ENCODE data around the gene GRID1.

GRID1 gene

DNA sequence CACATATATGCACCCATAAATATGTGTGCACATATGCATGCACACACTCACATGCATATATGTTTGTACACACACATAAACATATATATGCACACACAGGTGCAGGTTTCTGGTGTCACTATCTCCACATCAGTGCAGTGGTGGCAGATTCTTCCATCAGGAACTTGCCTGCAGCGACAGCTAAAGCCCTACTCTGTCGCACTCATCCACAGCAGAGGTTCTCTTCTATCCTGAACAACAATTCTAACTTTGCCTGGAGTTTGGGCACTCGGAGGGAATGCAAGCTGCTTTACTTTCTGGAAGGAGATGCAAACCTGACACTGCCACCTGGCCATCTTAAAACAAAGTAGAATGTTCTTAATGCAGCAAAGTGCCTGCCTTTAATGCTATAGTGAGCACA lies 745.8 kb downstream of the GRID1 start:
- no peak for DNase-seq

DNA sequence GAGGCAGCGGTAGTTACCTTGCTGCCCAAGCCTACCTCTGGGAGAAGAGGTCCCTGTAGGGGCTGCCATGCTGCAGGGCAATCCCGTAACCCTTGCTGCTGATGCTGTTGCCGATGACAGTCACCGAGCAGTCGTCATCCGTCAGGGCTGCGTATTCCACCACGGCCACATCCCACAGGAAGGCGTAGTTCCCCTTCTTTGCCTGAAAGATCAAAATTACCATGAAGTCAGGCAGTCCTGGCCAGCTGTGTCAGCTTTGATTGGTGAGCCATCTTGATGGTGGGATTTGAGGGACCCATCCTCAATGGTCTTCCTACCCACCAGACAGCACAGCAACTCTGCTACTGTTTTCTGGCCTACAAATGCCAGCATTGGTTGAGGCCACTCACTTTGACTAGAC lies 746.8 kb downstream of the GRID1 start:
- no peak for DNase-seq

DNA sequence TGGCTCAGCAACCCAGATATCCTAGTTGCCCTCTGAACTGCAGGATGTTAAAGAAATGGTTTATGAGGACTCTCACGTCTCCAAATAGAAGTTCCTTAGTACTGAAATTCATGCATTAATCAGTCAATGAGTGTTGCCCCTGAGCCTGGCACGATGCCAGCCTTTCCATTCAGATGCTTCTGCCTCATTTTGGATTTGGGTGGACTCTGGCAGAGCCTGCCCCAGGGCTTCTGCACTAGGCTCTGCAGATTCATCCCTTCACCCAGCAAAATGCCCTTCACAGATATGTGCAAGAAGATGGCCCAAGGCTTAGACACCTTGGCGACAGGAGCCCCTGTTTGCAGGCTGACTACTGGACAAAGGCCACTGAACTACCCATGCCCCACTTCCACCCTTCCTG lies 747.8 kb downstream of the GRID1 start:
- DNase-seq = no peak

DNA sequence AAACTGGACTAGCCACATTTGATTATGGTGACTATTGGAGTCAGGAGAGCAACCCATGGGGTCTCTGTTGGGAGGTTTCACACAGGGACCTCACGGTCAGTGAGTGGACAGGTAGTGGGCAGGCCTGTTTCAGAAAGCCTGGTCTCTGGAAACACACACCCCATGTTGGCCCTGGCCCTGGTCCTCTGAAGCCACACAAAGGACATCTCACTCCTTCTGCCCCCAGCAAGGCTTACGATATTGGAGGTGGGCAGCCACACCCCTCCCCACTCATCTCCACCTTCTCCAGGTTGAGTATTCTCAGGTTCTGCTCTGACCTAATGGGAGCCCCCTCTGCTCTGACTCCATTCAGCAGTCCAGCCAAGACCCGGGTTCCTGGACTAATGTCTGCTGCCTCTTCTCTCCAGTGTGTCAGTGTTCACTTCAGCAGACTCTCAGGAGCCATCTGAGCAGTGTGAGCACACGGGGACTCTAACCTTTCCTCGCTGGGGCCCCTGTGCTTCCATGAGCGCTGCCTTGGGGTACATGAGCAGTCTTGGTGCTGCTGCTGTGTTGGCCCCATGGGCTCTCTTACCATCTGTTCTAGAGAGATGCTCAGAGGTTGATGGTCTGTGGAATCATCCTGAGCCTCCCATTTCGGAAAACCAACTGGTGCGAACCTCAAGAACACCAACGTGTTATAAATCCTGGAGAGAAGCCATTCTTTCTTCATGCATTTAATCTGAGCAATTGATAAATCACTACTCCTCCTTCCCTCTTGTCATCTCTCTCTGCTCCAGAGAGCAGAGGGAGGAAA lies 748.6 kb downstream of the GRID1 start:
- DNase-seq = no peak

DNA sequence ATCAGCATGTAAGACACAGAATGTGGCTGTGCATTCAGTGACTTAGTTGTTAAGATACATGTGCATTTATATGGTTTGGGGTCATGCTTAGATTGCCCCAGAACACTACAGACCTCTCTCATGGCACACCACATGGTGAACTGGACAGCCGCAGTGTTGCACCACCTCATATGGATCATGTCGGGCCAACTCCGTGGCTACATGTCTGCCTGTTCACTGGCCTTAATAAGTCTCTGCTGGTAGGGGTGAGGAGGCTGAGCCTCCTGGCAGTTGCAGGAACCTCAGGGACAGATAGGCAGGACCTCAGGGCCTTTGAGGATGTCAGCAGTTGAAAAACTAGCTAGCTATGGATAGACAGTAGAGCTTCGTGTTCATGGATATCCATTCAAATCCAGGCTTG lies 751.0 kb downstream of the GRID1 start:
- DNase-seq = no peak

DNA sequence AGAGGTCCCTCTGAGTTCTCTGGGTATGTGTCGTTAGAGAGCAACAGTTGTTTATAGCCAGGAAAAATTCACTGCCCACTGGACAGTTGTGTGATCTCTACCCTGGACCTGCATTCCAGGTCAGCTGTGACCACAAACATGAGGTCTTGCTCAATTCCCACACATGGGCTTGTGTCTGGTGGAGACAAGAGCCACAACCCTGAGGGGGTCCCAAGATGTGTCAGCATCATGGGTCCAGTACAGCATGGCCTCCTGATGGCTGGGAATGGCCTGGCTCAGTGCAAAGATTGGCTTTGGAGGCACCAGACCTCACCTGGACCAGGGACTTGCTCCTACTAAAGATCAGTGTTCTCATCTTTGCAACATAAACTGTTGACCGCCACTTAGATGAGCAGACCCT lies 751.6 kb downstream of the GRID1 start:
- DNase-seq = no peak

DNA sequence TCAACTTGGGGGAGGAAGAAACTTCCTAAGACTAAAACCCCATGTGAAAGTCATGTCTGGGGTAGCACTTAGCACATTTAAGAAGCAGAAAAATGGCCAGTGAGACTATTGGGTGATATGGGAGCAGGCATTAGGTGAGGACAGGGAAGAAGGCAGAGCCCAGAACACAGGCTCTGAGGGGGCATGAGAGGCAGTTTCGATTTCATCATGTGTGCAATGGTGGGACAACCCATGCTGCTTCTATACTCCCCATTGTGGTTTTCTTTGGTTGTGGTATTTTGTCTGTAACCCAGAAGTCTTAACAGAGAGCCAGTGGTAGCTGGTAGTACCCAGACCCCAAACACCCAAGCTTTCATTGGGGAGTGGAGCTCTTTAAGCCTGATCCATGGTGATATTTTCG lies 752.0 kb downstream of the GRID1 start:
- DNase-seq = no peak

DNA sequence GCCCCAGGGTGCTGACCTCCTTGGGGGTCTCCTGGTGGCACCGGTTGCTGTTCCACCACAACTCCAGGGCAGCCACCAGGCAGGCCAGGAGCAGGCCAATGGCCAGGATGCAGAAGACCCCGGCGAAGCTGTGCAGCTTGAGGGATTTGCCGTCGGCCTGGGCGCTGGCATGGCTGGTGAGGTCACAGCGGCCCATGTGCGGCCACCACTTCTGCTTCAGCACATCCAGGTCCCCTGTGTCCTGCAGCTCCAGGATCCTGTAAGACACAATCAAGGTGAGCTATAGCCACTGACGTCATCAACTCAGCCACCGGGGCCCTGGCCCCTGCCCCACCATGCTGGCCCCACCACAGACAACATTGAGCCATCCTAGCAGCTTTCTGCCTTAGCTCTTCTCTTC lies 753.2 kb downstream of the GRID1 start:
- no peak for DNase-seq

DNA sequence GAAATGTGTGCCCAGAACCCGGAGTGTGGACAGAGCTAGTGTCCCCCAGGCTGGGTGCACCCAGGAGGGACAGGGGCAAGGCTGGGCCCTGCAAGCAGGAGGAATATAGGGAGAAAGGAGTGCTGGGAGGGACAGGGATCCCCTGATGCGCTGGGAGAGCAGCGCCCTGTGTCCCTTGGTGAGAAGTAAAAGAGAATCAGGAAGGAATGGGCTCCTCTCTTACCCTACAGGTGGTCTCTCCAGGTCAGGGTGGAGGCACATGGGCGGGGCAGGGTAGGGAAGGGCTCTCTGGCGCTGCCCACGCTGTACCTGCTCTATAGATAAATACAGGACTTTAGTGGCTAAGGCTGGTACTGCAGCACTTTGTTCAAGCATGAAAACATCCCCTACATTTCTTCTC lies 753.8 kb downstream of the GRID1 start:
- no peak for DNase-seq

DNA sequence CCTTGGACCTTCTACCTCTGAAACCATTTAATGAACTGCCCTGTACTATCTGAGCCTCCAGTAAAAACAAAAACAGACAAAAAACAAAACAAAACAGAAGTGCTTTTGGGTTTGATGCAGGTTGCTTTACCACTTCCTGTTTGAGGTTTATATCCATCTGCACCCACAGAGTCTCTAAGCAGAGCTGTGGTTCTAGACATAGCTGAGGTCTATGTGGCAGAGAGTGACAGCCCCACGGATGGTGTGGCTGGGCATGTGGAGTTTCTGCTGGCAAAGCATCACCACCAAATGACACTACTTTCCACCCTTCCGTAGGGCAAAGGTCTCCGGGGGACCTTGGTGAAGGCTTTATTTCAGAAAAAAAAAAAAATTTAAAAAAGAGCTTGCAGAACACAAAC lies 754.2 kb downstream of the GRID1 start:
- peak in 1 of 4 experiments; percentile 4 for DNase-seq

DNA sequence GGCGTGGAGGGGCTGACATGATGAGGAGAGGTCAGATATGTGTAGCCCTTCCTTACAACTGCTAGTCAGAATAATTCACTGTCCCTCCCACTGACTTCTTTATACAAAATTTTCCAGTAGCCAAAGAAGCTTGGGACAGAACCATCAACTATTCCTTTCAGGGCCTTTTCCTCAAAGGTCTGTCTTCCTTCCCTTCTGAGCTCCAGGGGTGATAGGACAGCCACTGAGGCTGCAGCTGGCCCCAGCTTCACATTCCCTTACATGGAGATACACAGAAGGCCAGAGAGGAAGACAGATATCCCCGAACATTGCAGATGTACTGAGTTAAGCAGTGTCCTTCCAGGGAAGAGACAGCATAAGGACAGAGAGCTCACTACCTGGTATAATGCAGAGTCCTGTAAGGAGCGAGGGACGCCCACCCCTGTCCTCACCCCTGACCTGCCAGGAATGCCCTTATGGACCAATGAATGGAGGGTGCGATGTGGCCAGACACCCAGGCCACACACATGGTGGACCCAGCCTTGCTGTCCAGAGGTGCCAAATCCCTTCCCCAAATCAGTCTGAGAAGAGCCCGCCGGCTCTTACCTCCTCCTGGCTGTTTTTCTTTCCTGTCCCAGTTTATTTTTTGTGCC lies 754.7 kb downstream of the GRID1 start:
- no peak for DNase-seq

DNA sequence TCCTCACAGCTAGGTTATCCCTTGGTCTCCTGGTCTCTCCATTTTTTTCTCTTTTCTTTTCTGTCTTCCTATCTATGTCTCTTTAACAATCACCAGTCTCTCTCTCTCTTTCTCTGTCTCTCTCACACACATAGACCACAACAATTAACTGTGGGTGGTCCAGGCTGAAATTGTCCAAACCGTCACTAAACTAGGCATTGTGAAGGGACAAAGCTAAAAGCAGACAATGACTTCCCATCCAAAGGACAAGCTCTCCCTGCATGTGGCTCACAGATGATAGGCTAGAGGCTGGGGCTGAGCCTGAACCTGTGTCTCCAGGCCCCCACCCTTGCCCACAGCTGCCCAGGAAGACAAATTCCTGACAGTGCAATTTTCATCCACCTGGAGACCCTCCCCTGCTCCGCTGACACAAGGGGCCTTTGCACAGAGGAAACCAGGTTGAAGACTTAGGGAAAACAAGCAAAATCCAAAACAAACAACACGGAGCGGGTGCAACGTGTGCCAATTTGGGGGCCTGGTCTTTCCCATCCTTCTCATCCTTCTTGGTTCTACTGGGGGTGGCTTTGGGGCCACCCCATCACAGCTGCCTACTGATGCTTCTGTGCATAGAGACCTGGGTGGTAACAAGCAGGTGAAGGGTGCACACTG lies 755.4 kb downstream of the GRID1 start:
- DNase-seq = no peak

DNA sequence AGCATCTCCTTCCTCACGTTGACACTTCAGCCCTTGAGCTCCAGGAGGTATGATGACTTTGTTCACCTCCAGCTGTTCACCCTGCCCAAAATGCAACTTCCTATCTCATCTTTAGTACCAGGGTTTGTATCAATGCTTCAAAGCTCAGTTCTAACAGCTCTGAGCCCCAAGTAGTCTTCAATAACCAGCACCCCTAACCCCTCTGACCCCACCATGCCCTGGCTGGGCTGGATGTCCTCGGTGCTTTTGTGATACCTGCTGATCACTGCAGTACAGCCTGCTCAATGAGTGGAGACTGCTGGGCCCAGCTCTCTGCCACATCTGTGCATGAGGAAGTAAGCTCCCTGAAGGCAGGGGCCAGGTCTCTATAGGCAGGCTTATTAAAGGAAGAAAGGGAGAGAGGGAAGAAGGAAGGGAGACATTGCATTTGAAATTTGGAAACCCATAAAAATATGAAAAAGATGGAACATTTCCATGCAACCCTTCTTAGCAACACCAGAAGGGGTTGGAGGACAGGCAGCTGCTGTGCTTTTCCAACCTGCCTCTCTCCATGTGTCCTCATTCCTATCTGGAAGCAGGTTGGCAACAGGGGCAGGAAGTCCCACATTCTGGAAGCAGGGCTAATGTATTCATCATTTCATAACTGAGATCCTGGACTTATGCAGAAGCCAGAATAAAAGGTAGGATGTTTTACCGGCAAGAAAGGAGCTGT lies 756.1 kb downstream of the GRID1 start:
- DNase-seq = no peak

DNA sequence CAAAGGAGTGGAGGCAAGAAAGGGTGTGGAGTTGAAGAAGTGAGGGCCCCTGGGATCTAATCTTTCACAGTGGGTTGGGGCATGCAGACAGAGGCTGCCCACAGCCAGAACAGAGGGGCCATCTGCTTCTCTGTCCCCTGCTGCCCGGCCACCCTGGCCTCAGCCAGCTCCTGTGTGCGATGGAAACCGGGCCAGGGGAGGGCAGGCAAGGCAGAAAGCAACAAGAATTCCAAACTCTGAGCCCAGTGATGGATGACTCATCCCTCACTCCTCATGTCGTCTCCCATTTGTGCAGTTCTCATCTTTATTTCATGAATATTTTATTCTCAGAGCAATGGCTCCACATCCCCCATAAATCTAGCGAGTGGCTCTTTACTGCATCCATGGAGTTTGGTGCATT lies 757.1 kb downstream of the GRID1 start:
- DNase-seq = no peak

DNA sequence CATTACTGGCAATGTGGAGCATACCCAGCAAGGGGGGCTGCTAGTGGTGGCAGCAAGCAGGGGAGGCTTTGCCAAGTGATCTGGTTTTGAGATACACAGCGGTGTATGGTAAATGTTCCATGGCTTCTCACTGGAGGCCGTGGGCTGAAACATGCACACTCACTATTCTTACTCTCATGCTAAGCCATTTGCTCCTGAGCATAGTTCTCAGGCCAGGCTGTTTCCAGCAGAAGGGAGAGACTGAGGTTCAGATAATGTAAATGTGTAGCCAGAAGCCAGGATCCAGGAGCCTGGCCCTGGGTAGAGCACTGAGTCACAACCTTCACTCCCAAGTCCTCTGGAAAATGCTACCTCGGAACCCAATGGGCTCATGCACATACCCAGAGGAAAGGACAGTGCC lies 757.9 kb downstream of the GRID1 start:
- no peak for DNase-seq

DNA sequence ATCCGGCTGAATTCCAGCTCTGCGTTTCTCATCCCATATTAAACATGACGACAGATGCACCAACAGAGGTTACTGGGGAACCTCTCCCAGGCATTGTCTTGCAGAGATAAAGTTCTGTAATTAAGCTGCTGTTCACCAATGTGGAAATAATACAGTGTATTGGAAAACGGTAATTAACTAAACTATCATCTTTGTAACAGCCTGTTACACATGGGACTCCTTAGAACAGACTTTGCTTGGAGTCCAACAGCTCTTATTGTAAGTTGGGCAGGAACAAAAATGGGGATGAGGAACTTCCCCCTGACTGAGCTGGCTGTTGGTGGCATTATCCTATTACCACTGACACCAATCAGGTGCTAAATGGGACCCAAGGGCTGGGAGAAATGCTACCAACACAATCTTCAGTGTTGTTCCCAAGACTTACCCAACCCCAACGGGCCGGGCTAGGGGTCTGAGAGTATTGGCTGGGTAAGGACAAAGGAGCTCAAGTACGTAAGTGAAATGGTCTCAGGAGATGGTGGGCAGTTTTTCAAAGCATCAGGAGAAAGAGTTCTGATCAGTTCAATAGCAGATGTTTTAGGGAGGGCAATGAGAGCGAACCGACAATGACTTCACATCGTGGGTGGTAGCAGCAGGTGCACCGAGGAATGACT lies 759.4 kb downstream of the GRID1 start:
- DNase-seq = no peak

DNA sequence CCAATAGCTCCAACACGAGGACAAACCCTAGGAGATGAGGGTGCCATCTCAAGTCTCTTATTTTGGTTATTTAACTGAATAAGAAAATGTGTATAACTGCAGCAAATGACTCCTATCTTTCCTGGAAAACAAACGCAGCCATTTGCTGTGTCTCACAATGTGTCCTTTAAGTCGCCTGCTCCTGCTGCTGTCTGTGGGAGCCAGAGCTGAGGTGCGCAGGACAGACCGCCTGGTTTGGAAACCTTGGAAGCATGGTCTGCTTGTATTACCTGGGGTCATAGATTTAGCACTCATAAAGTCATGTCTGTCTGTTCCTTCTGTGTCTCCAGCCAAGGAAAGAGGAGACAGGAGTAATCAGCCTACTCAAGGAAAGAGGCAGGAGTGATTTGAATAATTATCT lies 760.2 kb downstream of the GRID1 start:
- DNase-seq = no peak

DNA sequence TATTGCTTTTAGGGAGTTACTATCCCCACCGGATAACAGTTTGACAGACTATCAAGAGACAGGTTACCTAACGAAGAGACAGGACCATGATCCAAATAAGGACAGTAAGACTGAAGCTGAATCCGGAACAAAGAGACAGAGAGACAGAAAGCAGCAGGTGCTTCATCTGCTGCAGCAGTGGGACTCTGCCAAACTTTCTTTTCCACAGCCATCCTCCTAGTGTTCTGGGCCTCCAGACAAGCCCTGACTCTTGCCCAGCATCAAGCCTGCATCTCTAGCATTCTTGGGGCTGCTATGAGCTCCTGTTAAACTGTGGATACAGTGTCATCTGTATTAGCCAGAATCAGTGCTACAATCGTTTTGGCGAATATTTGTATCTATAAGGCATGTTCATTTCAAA lies 761.7 kb downstream of the GRID1 start:
- DNase-seq = no peak

DNA sequence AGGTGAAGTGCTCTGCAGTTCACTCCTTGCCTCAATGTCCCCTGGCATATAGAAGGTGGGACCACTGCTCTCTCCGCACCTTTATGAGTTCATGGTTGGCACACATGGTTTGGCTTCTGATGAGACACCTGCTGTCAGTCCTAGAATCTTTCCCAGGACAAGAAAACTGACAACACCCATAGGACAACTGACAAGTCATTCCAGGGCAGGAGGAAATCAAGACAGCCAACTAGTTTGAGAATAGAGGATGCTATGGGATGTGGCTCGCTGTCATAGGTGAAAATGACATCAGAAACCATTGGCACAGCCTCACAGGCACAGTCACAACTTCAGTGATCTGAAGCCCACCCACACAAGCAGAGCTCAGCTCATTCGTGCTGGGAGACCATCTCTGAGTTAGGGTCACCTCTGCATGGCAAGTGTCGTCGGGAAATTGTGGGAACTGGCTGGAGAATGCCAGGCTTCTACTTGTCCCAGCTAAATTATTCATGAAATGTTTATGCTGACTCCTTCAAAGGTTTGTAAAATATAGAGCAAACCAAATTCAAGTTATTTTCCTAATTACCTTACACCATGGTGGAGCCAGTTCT lies 762.4 kb downstream of the GRID1 start:
- DNase-seq = no peak

DNA sequence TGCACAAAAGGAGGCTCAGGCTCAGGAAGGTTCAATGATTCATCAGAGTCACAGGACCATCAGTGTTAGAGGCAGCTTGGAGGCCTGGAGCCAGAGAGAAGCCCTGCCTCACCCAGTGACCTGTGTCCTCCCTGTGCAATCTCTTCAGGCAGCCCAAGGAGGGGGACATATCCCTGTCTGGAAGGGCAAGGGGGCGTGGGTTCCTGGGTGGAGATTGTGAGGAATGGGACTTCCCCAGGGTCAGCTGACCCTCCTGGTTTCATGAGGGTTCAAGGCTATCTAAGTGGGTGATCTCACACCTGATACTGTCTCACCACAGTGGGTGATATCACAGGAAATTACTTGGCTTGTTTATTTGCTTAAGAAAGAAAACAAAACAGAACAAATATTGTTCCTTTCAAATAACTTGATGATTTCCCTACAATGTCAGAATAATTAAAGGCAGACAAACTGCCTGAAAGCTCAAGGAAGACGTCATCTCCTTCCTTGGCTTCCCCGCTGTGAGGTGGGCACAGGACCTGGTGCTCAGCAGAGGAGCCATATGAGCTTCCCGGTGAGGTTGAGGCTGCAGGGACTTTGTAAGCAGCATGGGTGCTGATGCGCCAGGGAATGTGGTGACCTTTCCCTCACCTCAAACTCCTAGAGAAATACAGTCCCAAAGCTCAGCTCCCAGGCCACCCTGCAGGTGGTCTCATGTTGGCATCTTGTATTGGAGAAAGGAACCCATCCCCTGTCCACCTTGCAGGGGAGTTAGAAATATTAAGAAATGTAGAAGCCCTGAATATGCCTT lies 763.2 kb downstream of the GRID1 start:
- DNase-seq = no peak

DNA sequence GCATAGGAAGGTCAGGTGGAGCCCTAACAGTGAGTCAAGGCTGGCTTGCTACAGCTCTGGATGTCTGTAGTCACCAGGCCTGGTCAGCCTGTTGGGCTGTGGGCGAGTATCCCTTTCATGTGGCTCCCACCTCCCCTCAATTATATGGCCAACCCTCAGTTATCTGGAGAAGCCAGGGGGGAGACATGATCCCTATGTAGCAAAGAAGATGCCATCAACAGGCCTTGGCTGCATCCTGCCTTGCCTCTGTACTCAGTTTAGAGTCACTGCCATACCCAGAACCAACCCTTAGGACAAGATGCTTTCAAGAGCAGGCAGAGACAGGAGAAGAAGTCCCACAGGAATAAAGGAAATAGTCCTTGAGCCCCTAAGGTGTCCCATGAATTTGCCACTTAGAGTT lies 763.9 kb downstream of the GRID1 start:
- no peak for DNase-seq

DNA sequence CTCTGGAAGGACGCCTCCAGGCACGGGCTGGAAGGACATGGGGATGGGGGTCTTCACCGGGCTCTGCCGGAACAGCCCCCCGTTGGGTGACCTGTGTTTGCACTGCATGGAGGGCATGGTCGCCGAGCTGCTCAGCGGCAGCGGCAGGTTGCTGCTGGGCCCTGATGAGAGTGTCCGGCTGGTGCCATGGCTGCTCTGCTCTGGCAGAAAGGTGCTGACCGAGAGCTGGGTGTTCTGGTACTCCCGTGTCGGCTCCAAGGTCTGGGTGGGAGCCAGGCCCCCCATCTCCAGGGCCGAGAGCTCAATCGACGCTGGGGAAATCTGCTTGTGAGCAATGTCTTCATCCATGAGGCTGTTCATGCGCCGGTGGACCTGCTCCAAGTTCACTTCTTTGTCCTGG lies 764.3 kb downstream of the GRID1 start:
- DNase-seq = no peak
